NCI-H2081 (cell line): ENCODE results near the gene SDF4.
A peak's percentile ranks its signal among the peaks of the same experiment; 100 is the strongest.

Experiments
- DNase-seq, 2 experiments: peaks; one replicate each; lab custom pipeline; 2025; lab: John Stamatoyannopoulos, UW

SDF4 gene

GRCh38 chr1:1241588-1242219 lies 9.9 kb upstream of the SDF4 start:
- DNase-seq, result no peak

- DNase-seq, result no peak
Observed at GRCh38 chr1:1240822-1241587, 9.2 kb upstream of the SDF4 start.

- no peak for DNase-seq
Observed at GRCh38 chr1:1240348-1240732, 8.5 kb upstream of the SDF4 start.

- DNase-seq, result no peak
Observed at GRCh38 chr1:1239614-1240347, 8.0 kb upstream of the SDF4 start.

- no peak for DNase-seq
Observed at GRCh38 chr1:1239227-1239613, 7.4 kb upstream of the SDF4 start.

- DNase-seq, result no peak
Observed at GRCh38 chr1:1238702-1239178, 6.9 kb upstream of the SDF4 start.

GRCh38 chr1:1237874-1238701 lies 6.3 kb upstream of the SDF4 start:
- no peak for DNase-seq

GRCh38 chr1:1236945-1237873 lies 5.4 kb upstream of the SDF4 start:
- DNase-seq, result no peak

GRCh38 chr1:1236176-1236763 lies 4.5 kb upstream of the SDF4 start:
- no peak for DNase-seq

- DNase-seq, result no peak
Observed at GRCh38 chr1:1235016-1235744, 3.4 kb upstream of the SDF4 start.

GRCh38 chr1:1234180-1234808 lies 2.5 kb upstream of the SDF4 start:
- no peak for DNase-seq

- no peak for DNase-seq
Observed at GRCh38 chr1:1233567-1233892, 1.7 kb upstream of the SDF4 start.

- DNase-seq, result no peak
Observed at GRCh38 chr1:1232796-1233566, 1.2 kb upstream of the SDF4 start.

GRCh38 chr1:1232208-1232795 lies 501 bp upstream of the SDF4 start, which contains the start of gene B3GALT6:
B3GALT6 (plus strand) TSS chr1:1232237; CDS start chr1:1232279, 42 bp downstream.
- no peak for DNase-seq

- peak in 1 of 2 experiments; percentile 11 for DNase-seq
Observed at GRCh38 chr1:1230656-1231399, 973 bp downstream of the SDF4 start.

- no peak for DNase-seq
Observed at GRCh38 chr1:1229770-1230169, 2.0 kb downstream of the SDF4 start.

- DNase-seq, result no peak
Observed at GRCh38 chr1:1228596-1229321, 3.0 kb downstream of the SDF4 start.
